Neural cell (in vitro differentiated cells): ENCODE data around the gene CIBAR2. TPM values are rescaled to one million over a fixed set of nuclear protein-coding genes. Genes with fewer than 3 reads are reported as not detected.

Experiments
- H2AFZ ChIP-seq: fragments of 200-600, 300-800 bp; sonication (generic), shearing (Covaris generic); 2 replicates; pipeline ENCODE4 v1.6.0; 2014; ENCODE audit warnings: low read depth, mild to moderate bottlenecking, antibody characterized with exemption, low read length, moderate library complexity
- H3F3A ChIP-seq: fragments of 200-600 bp; shearing (Covaris generic); 2 replicates; pipeline ENCODE4 v1.6.1; 2016; ENCODE audit warnings: mild to moderate bottlenecking, moderate library complexity, mixed read lengths, antibody characterized with exemption, low read length; ENCODE audit not compliant: insufficient read depth, poor library complexity, severe bottlenecking
- H3K27ac ChIP-seq: fragments of 200-600, 300-800 bp; sonication (generic), shearing (Covaris generic); 2 replicates; pipeline ENCODE4 v1.5.1; 2014; ENCODE audit warnings: mild to moderate bottlenecking, low read length, moderate library complexity
- H3K27me3 ChIP-seq: fragments of 300-800, 200-600 bp; sonication (generic), shearing (Covaris generic); 2 replicates; pipeline ENCODE4 v1.6.0; 2014; ENCODE audit warnings: mild to moderate bottlenecking, low read depth, low read length, moderate library complexity; ENCODE audit not compliant: insufficient read depth
- H3K36me3 ChIP-seq: fragments of 300-800, 200-600 bp; sonication (generic), shearing (Covaris generic); 2 replicates; pipeline ENCODE4 v1.5.1; 2014; ENCODE audit warnings: mild to moderate bottlenecking, antibody characterized with exemption, low read length, moderate library complexity; ENCODE audit not compliant: insufficient read depth
- H3K4me2 ChIP-seq: fragments of 300-800, 200-600 bp; sonication (generic), shearing (Covaris generic); 2 replicates; pipeline ENCODE4 v1.6.0; 2014; ENCODE audit warnings: mild to moderate bottlenecking, low read length
- H3K4me3 ChIP-seq: fragments of 300-800, 200-600 bp; sonication (generic), shearing (Covaris generic); 2 replicates; pipeline ENCODE4 v1.5.1; 2014; ENCODE audit warnings: mild to moderate bottlenecking, low read length, moderate library complexity
- H3K79me2 ChIP-seq: fragments of 200-600 bp; shearing (Covaris generic); replicated peaks from 2 replicates; pipeline ENCODE4 v1.6.0; 2014; ENCODE audit warnings: mild to moderate bottlenecking, low read length, moderate library complexity; ENCODE audit not compliant: insufficient read depth
- H3K9ac ChIP-seq: fragments of 300-800, 200-600 bp; sonication (generic), shearing (Covaris generic); 2 replicates; pipeline ENCODE4 v1.6.1; 2016; ENCODE audit warnings: mild to moderate bottlenecking, low read length, mixed read lengths
- H3K9me2 ChIP-seq: fragments of 200-600 bp; shearing (Covaris generic); 2 replicates; pipeline ENCODE4 v1.6.1; 2016; ENCODE audit warnings: mild to moderate bottlenecking, low read length, mixed read lengths; ENCODE audit not compliant: insufficient read depth
- H3K9me3 ChIP-seq: fragments of 200-600, 300-800 bp; sonication (generic), shearing (Covaris generic); 2 replicates; pipeline ENCODE4 v1.6.1; 2016; ENCODE audit warnings: mild to moderate bottlenecking, mixed run types, low read length, moderate library complexity, mixed read lengths
- H4K20me1 ChIP-seq: fragments of 200-600 bp; shearing (Covaris generic); 2 replicates; pipeline ENCODE4 v1.6.1; 2016; ENCODE audit warnings: mild to moderate bottlenecking, mixed run types; ENCODE audit not compliant: insufficient read depth
- CTCF ChIP-seq: fragments of 450-650 bp; IDR thresholded peaks from 2 replicates; pipeline ENCODE4 v1.5.1; 2014; ENCODE audit warnings: antibody characterized with exemption, mild to moderate bottlenecking, moderate library complexity; ENCODE audit not compliant: poor library complexity, severe bottlenecking
- EP300 ChIP-seq: fragments of 450-650 bp; conservative IDR thresholded peaks from 2 replicates; pipeline ENCODE4 v1.6.1; 2014; ENCODE audit warnings: antibody characterized with exemption, mild to moderate bottlenecking, moderate library complexity; ENCODE audit not compliant: poor library complexity, severe bottlenecking
- EZH2 ChIP-seq: fragments of 200-600, 300-800 bp; shearing (Covaris generic), sonication (generic); IDR thresholded peaks from 2 replicates; pipeline ENCODE4 v1.6.1; 2014; ENCODE audit warnings: antibody characterized with exemption, low read length, borderline replicate concordance, mild to moderate bottlenecking; ENCODE audit not compliant: insufficient read depth, poor library complexity, severe bottlenecking
- MXI1 ChIP-seq: fragments of 450-650 bp; conservative IDR thresholded peaks from 2 replicates; pipeline ENCODE4 v1.6.1; 2014; ENCODE audit warnings: antibody characterized with exemption, mild to moderate bottlenecking; ENCODE audit not compliant: poor library complexity, severe bottlenecking
- POLR2AphosphoS5 ChIP-seq: IDR thresholded peaks from 2 replicates; pipeline ENCODE4 v1.6.1; 2012
- RAD21 ChIP-seq: fragments of 450-650 bp; conservative IDR thresholded peaks from 2 replicates; pipeline ENCODE4 v1.6.1; 2014; ENCODE audit warnings: antibody characterized with exemption, mild to moderate bottlenecking, moderate library complexity
- REST ChIP-seq: IDR thresholded peaks from 2 replicates; pipeline ENCODE4 v1.6.1; 2012; ENCODE audit warnings: borderline replicate concordance
- SMC3 ChIP-seq: fragments of 450-650 bp; conservative IDR thresholded peaks from 2 replicates; pipeline ENCODE4 v1.6.1; 2014; ENCODE audit warnings: antibody characterized with exemption, mild to moderate bottlenecking, moderate library complexity; ENCODE audit not compliant: poor library complexity
- TAF1 ChIP-seq: IDR thresholded peaks from 2 replicates; pipeline ENCODE4 v1.6.1; 2012; ENCODE audit warnings: low read depth
- polyA plus RNA-seq: library from polyadenylated mRNA; depleted of rRNA; stranded (reverse); fragments of >200 nt; gene quantifications from 2 replicates; pipeline ENCODE4 v1.2.3, GENCODE V29; 2014

Gene CIBAR2
- polyA plus RNA-seq, 1 donor from 2014 or later = not detected

- H3K27ac ChIP-seq = no peak overlapping the region
- H4K20me1 ChIP-seq = no peaks in the 10 kb centered on the region
- TF ChIP-seq REST (no peak), RAD21 (no peak), EP300 (no peak), TAF1 (no peak), MXI1 (no peak), POLR2AphosphoS5 (no peak), CTCF (no peak), SMC3 (no peak), EZH2 (no peak)
- no peaks in the 10 kb centered on the region for H3F3A ChIP-seq
- no peaks in the 10 kb centered on the region for H3K79me2 ChIP-seq
- H3K9me3 ChIP-seq = no peaks in the 10 kb centered on the region
- no peaks in the 10 kb centered on the region for H3K27me3 ChIP-seq
- H3K4me2 ChIP-seq = no peak overlapping the region
- no peaks in the 10 kb centered on the region for H3K36me3 ChIP-seq
- no peak overlapping the region for H3K9ac ChIP-seq
- no peak overlapping the region for H2AFZ ChIP-seq
- H3K4me3 ChIP-seq = no peak overlapping the region
- no peaks in the 10 kb centered on the region for H3K9me2 ChIP-seq
These were observed 46.5 kb upstream of the CIBAR2 start for GRCh38 chr16:85158743-85159178.

- no peaks in the 10 kb centered on the region for H3K9me3 ChIP-seq
- no peaks in the 10 kb centered on the region for H4K20me1 ChIP-seq
- no peaks in the 10 kb centered on the region for H3F3A ChIP-seq
- H2AFZ ChIP-seq = no peak overlapping the region
- no peaks in the 10 kb centered on the region for H3K79me2 ChIP-seq
- H3K9ac ChIP-seq = no peak overlapping the region
- no peaks in the 10 kb centered on the region for H3K27me3 ChIP-seq
- H3K4me3 ChIP-seq = no peak overlapping the region
- no peaks in the 10 kb centered on the region for H3K9me2 ChIP-seq
- no peak overlapping the region for H3K4me2 ChIP-seq
- TF ChIP-seq CTCF = no peak
- no peak for TF ChIP-seq POLR2AphosphoS5
- TF ChIP-seq RAD21 = no peak
- TF ChIP-seq SMC3 = no peak
- TF ChIP-seq TAF1 = no peak
- no peak for TF ChIP-seq EP300
- TF ChIP-seq MXI1 = no peak
- no peak for TF ChIP-seq REST
- no peak for TF ChIP-seq EZH2
- H3K36me3 ChIP-seq = no peaks in the 10 kb centered on the region
- no peak overlapping the region for H3K27ac ChIP-seq
These were observed 45.8 kb upstream of the CIBAR2 start for GRCh38 chr16:85157813-85158742.
